Colonic mucosa (tissue), 4 donors: ENCODE measurements around the gene ING4. TPM values are rescaled to one million over a fixed set of nuclear protein-coding genes. Genes with fewer than 3 reads are reported as not detected.

ENCODE experiments used
- DNase-seq: peaks from one replicate; pipeline ENCODE4 v3.0.0-alpha.2; 2020
- H3K27ac ChIP-seq: fragments of 200-600 bp; one replicate; pipeline ENCODE4 v1.8.0; 2021
- H3K27me3 ChIP-seq: fragments of 200-600 bp; one replicate; pipeline ENCODE4 v1.8.0; 2021
- H3K36me3 ChIP-seq: fragments of 200-600 bp; one replicate; pipeline ENCODE4 v1.8.0; 2021
- H3K4me1 ChIP-seq: fragments of 200-600 bp; one replicate; pipeline ENCODE4 v1.8.0; 2021; ENCODE audit warnings: mild to moderate bottlenecking
- H3K4me3 ChIP-seq: fragments of 200-600 bp; one replicate; pipeline ENCODE4 v1.8.0; 2021
- H3K9ac ChIP-seq, 2 donors: one replicate each; pipeline ENCODE4 v1.7.0; 2013; ENCODE audit warnings: control low read depth in 2 of 2, low read depth in 2 of 2, low read length in 2 of 2
- H3K9me3 ChIP-seq: fragments of 200-600 bp; one replicate; pipeline ENCODE4 v1.8.0; 2021
- CTCF ChIP-seq: fragments of 200-600 bp; IDR thresholded peaks from one replicate; pipeline ENCODE4 v1.8.0; 2022; ENCODE audit warnings: antibody characterized with exemption, mild to moderate bottlenecking
- intact Hi-C: fragments of 100-400 bp; cut with DNase I; formaldehyde crosslinking; loops from one replicate; pipeline ENCODE4 v1.14.1; 2022
- total RNA-seq, 2 donors: library from RNA; stranded (reverse); fragmentation: NEBNext Ultra II Directional in 1 of 2; extraction: Animal tissue kit (Norgen Biotek cat#: 25700) in 1 of 2; gene quantifications; one replicate each; pipeline ENCODE4 v1.2.1, GENCODE V29; 2021
- donor health status: healthy.
- donor health status: DM: no; HTN: no; CAD: no.
- donor health status: DM: no; HTN: no; CAD: no.

ING4 gene
- total RNA-seq, 2 donors from 2014 or later: 20.0 to 33.8 TPM

- H3K4me1 ChIP-seq: no peaks in the 10 kb centered on the region
- H3K36me3 ChIP-seq: no peaks in the 10 kb centered on the region
- no peak overlapping the region for H3K9ac ChIP-seq
- no peaks in the 10 kb centered on the region for H3K27me3 ChIP-seq
- intact Hi-C loops: no loop called here
- H3K27ac ChIP-seq: no peak overlapping the region
- no peak overlapping the region for H3K4me3 ChIP-seq
- H3K9me3 ChIP-seq: no peaks in the 10 kb centered on the region
- no peak for TF ChIP-seq CTCF
- DNase-seq: no peak
Measured at GRCh38 chr12:6640497-6640896, 22.4 kb downstream of the ING4 start.

- no peaks in the 10 kb centered on the region for H3K9me3 ChIP-seq
- no peak for TF ChIP-seq CTCF
- no peaks in the 10 kb centered on the region for H3K36me3 ChIP-seq
- H3K27ac ChIP-seq: no peak overlapping the region
- H3K9ac ChIP-seq: no peak overlapping the region
- DNase-seq: no peak
- H3K4me3 ChIP-seq: no peak overlapping the region
- no peaks in the 10 kb centered on the region for H3K27me3 ChIP-seq
- intact Hi-C loops: no loop called here
- H3K4me1 ChIP-seq: no peaks in the 10 kb centered on the region
Measured at GRCh38 chr12:6639151-6639801, 23.6 kb downstream of the ING4 start.

GRCh38 chr12:6638305-6638704 is 24.6 kb downstream of the ING4 start:
- H3K9ac ChIP-seq: peak overlapping the region in 1 of 2 donors; percentile 23
- intact Hi-C loops: no loop called here
- H3K4me3 ChIP-seq: no peak overlapping the region
- peaks cover 3% of the 10 kb centered on the region for H3K4me1 ChIP-seq
- no peaks in the 10 kb centered on the region for H3K9me3 ChIP-seq
- no peak overlapping the region for H3K27ac ChIP-seq
- DNase-seq: no peak
- H3K27me3 ChIP-seq: no peaks in the 10 kb centered on the region
- TF ChIP-seq CTCF: no peak
- H3K36me3 ChIP-seq: no peaks in the 10 kb centered on the region

GRCh38 chr12:6635856-6636531 is 26.9 kb downstream of the ING4 start, which contains the start of gene LPAR5:
LPAR5 (minus strand) TSS chr12:6635959; CDS start chr12:6621248, 14,711 bp downstream.
- Histone ChIP-seq H3K4me3 (peak within 1 kb of the TSS; percentile 28), H3K27me3 (no peaks in the 10 kb centered on the region), H3K36me3 (no peaks in the 10 kb centered on the region), H3K9ac (peak within 1 kb of the TSS; percentile 60 to 90), H3K27ac (peak within 1 kb of the TSS; percentile 71), H3K9me3 (no peaks in the 10 kb centered on the region), H3K4me1 (peaks cover 14% of the 10 kb centered on the region)
- no peak for TF ChIP-seq CTCF
- DNase-seq: peak; percentile 94
- intact Hi-C loops: no loop called here

GRCh38 chr12:6635375-6635855 is 27.5 kb downstream of the ING4 start:
- H3K4me3 ChIP-seq: peak overlapping the region; percentile 28
- peak overlapping the region; percentile 60 to 90 for H3K9ac ChIP-seq

More at GRCh38 chr12:6635375-6635855, 27.5 kb downstream of the ING4 start:
- H3K4me1 ChIP-seq: peaks cover 18% of the 10 kb centered on the region
- intact Hi-C loops: no loop called here
- peak; percentile 60 for DNase-seq
- no peaks in the 10 kb centered on the region for H3K27me3 ChIP-seq
- no peak for TF ChIP-seq CTCF
- H3K36me3 ChIP-seq: no peaks in the 10 kb centered on the region
- H3K9me3 ChIP-seq: no peaks in the 10 kb centered on the region
- H3K27ac ChIP-seq: peak overlapping the region; percentile 71
